ENCODE measurements around the gene INSIG1. TPM values are rescaled to one million over a fixed set of nuclear protein-coding genes. Genes with fewer than 3 reads are reported as not detected.

Gene INSIG1
- total RNA-seq, 1 experiment from 2014 or later, result 92.6 TPM

GRCh38 chr7:155316427-155317113, 18.9 kb downstream of the INSIG1 start:
- Histone ChIP-seq H3K36me3 (ENCODE audit: control insufficient read depth, insufficient read depth, low read length) (no peaks in the 10 kb centered on the region), H3K27me3 (ENCODE audit: control insufficient read depth, insufficient read depth, low read length) (no peaks in the 10 kb centered on the region), H3K4me3 (ENCODE audit: low read depth in 2 of 2, low read length in 2 of 2) (no peak overlapping the region), H3K9me3 (ENCODE audit: control insufficient read depth, insufficient read depth, low read depth, low read length) (no peaks in the 10 kb centered on the region), H3K27ac (ENCODE audit: low read length) (no peak overlapping the region), H3K4me1 (ENCODE audit: control insufficient read depth, insufficient read depth, low read length) (no peaks in the 10 kb centered on the region)
- ATAC-seq (no peak), DNase-seq (ENCODE audit: low read depth, low spot score) (no peak)
- intact Hi-C loops (cut with micrococcal nuclease; ENCODE audit: unreplicated experiment), result no loop called here
- in situ Hi-C loops (cut with HindIII; ENCODE audit: low pct_unique_long_range_greater_than_20kb, low sequenced_read_pairs), result no loop called here
- BruUV-seq (replicated peaks), result no TSS peak
- ChIA-PET POLR2A (no interaction called here), CTCF (interaction anchor here (0.7 kb wide), 1 partner anchor 400 kb away, joined by 3 read pairs; no protein-coding TSS in a partner anchor)
- TF ChIP-seq SIN3A (IDR thresholded peaks at IDR 0.05; ENCODE audit: borderline replicate concordance, insufficient read depth, low read depth, low read length), result no peak
- no peak for TF ChIP-seq CTCF (IDR thresholded peaks at IDR 0.05)
- TF ChIP-seq REST (IDR thresholded peaks at IDR 0.05; ENCODE audit: insufficient read depth in 1 of 2, low read depth in 2 of 2, low read length in 1 of 2), result no peak
- TF ChIP-seq TCF7L2 (IDR thresholded peaks at IDR 0.05; ENCODE audit: low read depth, low read length), result no peak
- TF ChIP-seq POLR2AphosphoS5 (IDR thresholded peaks at IDR 0.05; ENCODE audit: low read depth, low read length), result no peak

- Histone ChIP-seq H3K4me1 (ENCODE audit: control insufficient read depth, insufficient read depth, low read length) (no peaks in the 10 kb centered on the region), H3K4me3 (ENCODE audit: low read depth in 2 of 2, low read length in 2 of 2) (no peak overlapping the region), H3K36me3 (ENCODE audit: control insufficient read depth, insufficient read depth, low read length) (no peaks in the 10 kb centered on the region), H3K27ac (ENCODE audit: low read length) (no peak overlapping the region), H3K27me3 (ENCODE audit: control insufficient read depth, insufficient read depth, low read length) (no peaks in the 10 kb centered on the region), H3K9me3 (ENCODE audit: control insufficient read depth, insufficient read depth, low read depth, low read length) (no peaks in the 10 kb centered on the region)
- ATAC-seq, result no peak
- CTCF ChIA-PET, result no interaction called here
- in situ Hi-C loops (cut with HindIII; ENCODE audit: low pct_unique_long_range_greater_than_20kb, low sequenced_read_pairs) (no loop called here), intact Hi-C loops (cut with micrococcal nuclease; ENCODE audit: unreplicated experiment) (no loop called here)
- no peak for DNase-seq (ENCODE audit: low read depth, low spot score)
- POLR2A ChIA-PET, result no interaction called here
- no TSS peak for BruUV-seq (replicated peaks)
- TF ChIP-seq POLR2AphosphoS5 (IDR thresholded peaks at IDR 0.05; ENCODE audit: low read depth, low read length) (no peak), TCF7L2 (IDR thresholded peaks at IDR 0.05; ENCODE audit: low read depth, low read length) (no peak), SIN3A (IDR thresholded peaks at IDR 0.05; ENCODE audit: borderline replicate concordance, insufficient read depth, low read depth, low read length) (no peak), CTCF (IDR thresholded peaks at IDR 0.05) (no peak), REST (IDR thresholded peaks at IDR 0.05; ENCODE audit: insufficient read depth in 1 of 2, low read depth in 2 of 2, low read length in 1 of 2) (no peak)
Observed at GRCh38 chr7:155317114-155317434, 19.4 kb downstream of the INSIG1 start.
